Measurements from ENCODE around the gene ORC6. TPM values are rescaled to one million over a fixed set of nuclear protein-coding genes. Genes with fewer than 3 reads are reported as not detected.

Gene ORC6
- polyA plus RNA-seq, 6 donors from 2014 or later = 0.71 to 7.8 (median 1.5) TPM

- DNase-seq = no peak
- peaks cover 8 to 24% (median 16%) of the 10 kb centered on the region in 3 donors for H3K4me1 Mint-ChIP-seq
- H3K4me3 Mint-ChIP-seq = peak overlapping the region in 1 of 8 donors; percentile 17
- H3K27ac Mint-ChIP-seq = no peak overlapping the region
- no peaks in the 10 kb centered on the region for H3K27me3 Mint-ChIP-seq
- ATAC-seq (ENCODE audit: low read depth in 2 of 2) = no peak
- no peaks in the 10 kb centered on the region for H3K9me3 Mint-ChIP-seq
- H3K36me3 Mint-ChIP-seq = no peaks in the 10 kb centered on the region
Observed at GRCh38 chr16:46711106-46712058, 21.9 kb downstream of the ORC6 start.

- Mint-ChIP-seq H3K4me3 (peak overlapping the region in 3 of 8 donors; percentile 4 to 60 (median 29)), H3K27me3 (no peaks in the 10 kb centered on the region), H3K27ac (peak overlapping the region in 1 of 6 donors; percentile 14), H3K36me3 (no peaks in the 10 kb centered on the region), H3K4me1 (peaks cover 8 to 24% (median 16%) of the 10 kb centered on the region in 3 donors), H3K9me3 (no peaks in the 10 kb centered on the region)
- DNase-seq = no peak
- peak; percentile 38 to 70 for ATAC-seq (ENCODE audit: low read depth in 2 of 2)
Observed at GRCh38 chr16:46712911-46713310, 23.5 kb downstream of the ORC6 start.

- H3K4me1 Mint-ChIP-seq = peaks cover 8 to 24% (median 16%) of the 10 kb centered on the region in 3 donors
- H3K4me3 Mint-ChIP-seq = peak overlapping the region in 2 of 8 donors; percentile 29 to 60
- no peaks in the 10 kb centered on the region for H3K36me3 Mint-ChIP-seq
Observed at GRCh38 chr16:46713634-46714033, 24.2 kb downstream of the ORC6 start.

DNA sequence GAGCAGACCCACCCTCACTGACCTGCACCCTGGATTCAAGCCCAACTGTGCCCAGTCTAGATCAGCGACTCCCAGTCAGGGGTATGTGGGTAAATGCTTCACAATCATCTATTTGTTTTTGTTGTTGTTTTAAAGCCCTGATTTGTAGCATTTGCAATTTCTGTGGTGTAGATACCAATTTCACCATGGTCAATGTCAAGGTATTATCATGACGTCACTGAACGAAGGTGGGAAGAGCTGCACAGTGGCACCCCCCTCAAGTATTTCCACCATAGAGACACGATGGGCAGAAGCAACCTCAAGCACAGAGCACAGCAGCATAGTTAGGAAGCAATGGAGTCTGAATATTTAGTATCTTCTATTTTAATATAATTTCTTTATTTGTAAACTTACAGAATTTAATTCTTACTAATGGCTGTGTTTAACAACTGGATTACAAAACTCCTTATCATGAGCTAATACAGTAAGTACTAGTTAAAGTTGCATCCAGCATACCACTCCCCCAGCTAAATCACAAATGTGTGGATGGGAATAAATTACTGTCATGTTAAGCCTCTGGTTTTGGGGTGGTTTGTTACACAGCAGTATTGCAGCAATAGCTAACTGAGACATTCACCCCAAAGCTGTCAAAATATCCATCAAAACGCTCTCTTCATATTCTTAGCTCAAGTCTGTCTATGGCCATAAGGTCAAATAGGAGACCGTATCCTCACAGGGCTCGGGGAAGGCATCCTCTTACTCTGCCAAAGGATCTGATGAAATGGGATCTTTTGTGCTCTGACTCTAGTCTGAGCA, 25.5 kb downstream of the ORC6 start:
- H3K4me1 Mint-ChIP-seq = peaks cover 8 to 24% (median 16%) of the 10 kb centered on the region in 3 donors
- H3K4me3 Mint-ChIP-seq = no peak overlapping the region
- H3K36me3 Mint-ChIP-seq = no peaks in the 10 kb centered on the region
- no peak overlapping the region for H3K27ac Mint-ChIP-seq
- no peaks in the 10 kb centered on the region for H3K9me3 Mint-ChIP-seq
- ATAC-seq (ENCODE audit: low read depth in 2 of 2) (no peak), DNase-seq (no peak)
- no peaks in the 10 kb centered on the region for H3K27me3 Mint-ChIP-seq

More at GRCh38 chr16:46713634-46714033, 24.2 kb downstream of the ORC6 start:
- Mint-ChIP-seq H3K27me3 (no peaks in the 10 kb centered on the region), H3K9me3 (no peaks in the 10 kb centered on the region), H3K27ac (peak overlapping the region in 1 of 6 donors; percentile 5)
- DNase-seq = no peak
- ATAC-seq (ENCODE audit: low read depth in 2 of 2) = no peak

DNA sequence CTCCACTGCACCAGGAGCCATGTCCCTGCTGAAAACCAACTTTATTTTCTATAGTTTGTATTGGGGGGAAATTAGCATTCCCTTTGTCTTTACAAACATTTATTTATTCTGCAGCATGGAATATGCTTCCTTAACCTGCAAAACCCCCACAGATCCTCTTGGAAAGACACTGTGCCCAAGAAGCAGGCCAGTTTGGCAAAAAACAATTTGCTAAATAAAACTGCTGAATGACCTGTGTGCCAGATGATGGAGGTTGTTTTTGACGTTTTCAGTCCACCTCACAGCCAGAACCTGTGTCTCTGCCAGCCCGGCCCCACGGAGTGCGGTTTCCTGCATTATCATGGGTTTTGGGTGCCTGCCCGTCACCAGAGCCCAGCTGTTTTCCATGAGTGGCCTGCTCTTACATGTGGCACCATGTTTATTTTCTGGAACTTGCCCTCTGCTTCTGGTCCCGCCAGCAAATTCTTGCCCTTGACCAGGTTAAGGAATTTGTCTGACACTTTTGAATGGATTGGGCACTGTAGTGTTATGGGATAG, 26.4 kb downstream of the ORC6 start:
- Mint-ChIP-seq H3K36me3 (no peaks in the 10 kb centered on the region), H3K4me3 (no peak overlapping the region), H3K4me1 (peaks cover 8 to 24% (median 16%) of the 10 kb centered on the region in 3 donors), H3K9me3 (no peaks in the 10 kb centered on the region), H3K27ac (no peak overlapping the region), H3K27me3 (no peaks in the 10 kb centered on the region)
- DNase-seq (no peak), ATAC-seq (ENCODE audit: low read depth in 2 of 2) (no peak)

DNA sequence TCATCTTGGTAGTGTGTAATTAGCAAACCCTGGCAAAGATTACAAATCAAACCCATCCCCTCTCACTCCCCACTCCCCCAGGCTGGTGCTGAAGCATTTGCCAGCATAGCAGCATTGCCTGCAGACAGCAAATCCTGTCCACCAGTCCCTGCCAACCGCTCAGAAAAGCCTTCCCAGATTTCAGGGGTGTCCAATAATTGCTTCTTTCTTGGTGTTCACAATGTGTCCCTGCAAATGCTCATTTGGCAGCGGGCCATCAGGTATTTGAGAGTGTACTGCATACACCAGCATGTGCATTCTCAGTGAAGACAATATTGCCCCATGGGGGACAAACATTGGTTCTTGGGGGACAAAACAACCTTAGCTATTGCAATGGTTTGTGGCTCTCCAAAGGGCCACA, 28.2 kb downstream of the ORC6 start:
- no peaks in the 10 kb centered on the region for H3K27me3 Mint-ChIP-seq
- DNase-seq = no peak
- ATAC-seq (ENCODE audit: low read depth in 2 of 2) = no peak
- H3K9me3 Mint-ChIP-seq = no peaks in the 10 kb centered on the region
- peaks cover 4 to 17% (median 11%) of the 10 kb centered on the region in 3 donors for H3K4me1 Mint-ChIP-seq
- H3K27ac Mint-ChIP-seq = no peak overlapping the region
- H3K4me3 Mint-ChIP-seq = no peak overlapping the region
- no peaks in the 10 kb centered on the region for H3K36me3 Mint-ChIP-seq

- Mint-ChIP-seq H3K4me1 (peaks cover 0 to 11% (median 6%) of the 10 kb centered on the region in 3 donors), H3K27ac (no peak overlapping the region), H3K27me3 (no peaks in the 10 kb centered on the region), H3K36me3 (no peaks in the 10 kb centered on the region), H3K4me3 (no peak overlapping the region), H3K9me3 (peaks cover 0 to 2% (median 0%) of the 10 kb centered on the region in 7 donors)
- no peak for DNase-seq
- ATAC-seq (ENCODE audit: low read depth in 2 of 2) = no peak
Observed at GRCh38 chr16:46718214-46718613, 28.8 kb downstream of the ORC6 start.

- H3K4me1 Mint-ChIP-seq = peaks cover 0 to 5% (median 0%) of the 10 kb centered on the region in 3 donors
- H3K27ac Mint-ChIP-seq = no peak overlapping the region
- H3K27me3 Mint-ChIP-seq = no peaks in the 10 kb centered on the region
- H3K9me3 Mint-ChIP-seq = peaks cover 0 to 2% (median 0%) of the 10 kb centered on the region in 7 donors
- no peaks in the 10 kb centered on the region for H3K36me3 Mint-ChIP-seq
- no peak overlapping the region for H3K4me3 Mint-ChIP-seq
- DNase-seq (no peak), ATAC-seq (ENCODE audit: low read depth in 2 of 2) (no peak)
Observed at GRCh38 chr16:46719528-46719927, 30.1 kb downstream of the ORC6 start.

GRCh38 chr16:46720619-46721018, 31.2 kb downstream of the ORC6 start:
- peak overlapping the region in 1 of 6 donors; percentile 40 for H3K27ac Mint-ChIP-seq
- no peak overlapping the region for H3K4me3 Mint-ChIP-seq
- no peak for DNase-seq
- H3K27me3 Mint-ChIP-seq = no peaks in the 10 kb centered on the region
- H3K9me3 Mint-ChIP-seq = peaks cover 0 to 12% (median 4%) of the 10 kb centered on the region in 7 donors
- H3K4me1 Mint-ChIP-seq = peaks cover 0 to 5% (median 0%) of the 10 kb centered on the region in 3 donors
- H3K36me3 Mint-ChIP-seq = peaks cover 0 to under 1% of the 10 kb centered on the region in 2 donors
- no peak for ATAC-seq (ENCODE audit: low read depth in 2 of 2)

GRCh38 chr16:46721885-46722284, 32.4 kb downstream of the ORC6 start:
- H3K9me3 Mint-ChIP-seq = peaks cover 3 to 17% (median 10%) of the 10 kb centered on the region in 7 donors
- no peak for DNase-seq
- H3K27ac Mint-ChIP-seq = peak overlapping the region in 1 of 6 donors; percentile 75
- H3K4me3 Mint-ChIP-seq = no peak overlapping the region
- ATAC-seq (ENCODE audit: low read depth in 2 of 2) = no peak
- H3K36me3 Mint-ChIP-seq = peaks cover 0 to 7% of the 10 kb centered on the region in 2 donors
- H3K4me1 Mint-ChIP-seq = no peaks in the 10 kb centered on the region
- no peaks in the 10 kb centered on the region for H3K27me3 Mint-ChIP-seq

DNA sequence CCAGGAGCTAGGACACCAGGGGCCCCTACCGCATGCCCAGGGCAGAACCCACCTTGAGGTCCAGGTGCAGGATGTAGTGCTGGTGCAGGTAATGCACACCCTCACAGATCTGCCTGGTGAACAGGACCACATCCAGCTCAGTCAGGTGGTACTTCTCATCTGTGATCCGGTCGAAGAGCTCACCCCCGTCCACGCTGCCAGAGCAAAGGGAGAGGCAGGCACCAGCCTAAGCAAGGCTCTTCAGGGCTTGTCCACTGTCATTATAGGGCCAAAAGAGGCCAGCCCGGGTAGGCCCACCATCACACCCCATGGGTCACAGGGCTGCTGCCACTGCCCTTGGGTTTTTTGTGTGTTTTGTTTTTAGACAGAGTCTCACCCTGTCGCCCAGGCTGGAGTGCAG, 37.7 kb downstream of the ORC6 start:
- Mint-ChIP-seq H3K27me3 (no peaks in the 10 kb centered on the region), H3K4me1 (peaks cover 0 to 3% (median 0%) of the 10 kb centered on the region in 3 donors), H3K36me3 (peaks cover 0 to 7% of the 10 kb centered on the region in 2 donors), H3K27ac (no peak overlapping the region), H3K4me3 (no peak overlapping the region), H3K9me3 (peaks cover 3 to 17% (median 10%) of the 10 kb centered on the region in 7 donors)
- DNase-seq = no peak
- ATAC-seq (ENCODE audit: low read depth in 2 of 2) = no peak

DNA sequence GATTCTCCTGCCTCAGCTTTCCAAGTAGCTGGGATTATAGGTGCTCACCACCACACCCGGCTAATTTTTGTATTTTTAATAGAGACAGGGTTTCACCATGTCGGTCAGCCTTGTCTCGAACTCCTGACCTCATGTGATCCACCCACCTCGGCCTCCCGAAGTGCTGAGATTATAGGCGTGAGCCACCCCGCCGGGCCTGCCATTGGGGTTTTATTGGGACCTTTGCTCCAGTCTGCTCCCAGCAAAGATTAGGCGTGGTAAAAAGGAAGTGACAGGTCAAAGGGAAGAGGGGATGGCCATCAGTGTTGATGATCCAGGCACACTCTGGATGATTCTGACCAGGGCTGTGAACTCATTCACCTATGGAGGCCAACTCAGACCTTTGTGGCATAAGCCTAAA, 38.2 kb downstream of the ORC6 start:
- peaks cover 3 to 17% (median 10%) of the 10 kb centered on the region in 7 donors for H3K9me3 Mint-ChIP-seq
- no peaks in the 10 kb centered on the region for H3K27me3 Mint-ChIP-seq
- H3K36me3 Mint-ChIP-seq = peaks cover 0 to 7% of the 10 kb centered on the region in 2 donors
- H3K4me1 Mint-ChIP-seq = peaks cover 0 to 3% (median 0%) of the 10 kb centered on the region in 3 donors
- H3K27ac Mint-ChIP-seq = no peak overlapping the region
- no peak overlapping the region for H3K4me3 Mint-ChIP-seq
- DNase-seq (no peak), ATAC-seq (ENCODE audit: low read depth in 2 of 2) (no peak)

GRCh38 chr16:46728806-46729205, 39.3 kb downstream of the ORC6 start:
- no peak for ATAC-seq (ENCODE audit: low read depth in 2 of 2)

More at GRCh38 chr16:46728806-46729205, 39.3 kb downstream of the ORC6 start:
- Mint-ChIP-seq H3K4me3 (no peak overlapping the region), H3K27ac (no peak overlapping the region), H3K9me3 (peaks cover 3 to 17% (median 8%) of the 10 kb centered on the region in 7 donors), H3K4me1 (peaks cover 0 to 3% (median 0%) of the 10 kb centered on the region in 3 donors), H3K27me3 (no peaks in the 10 kb centered on the region), H3K36me3 (peaks cover 0 to 7% of the 10 kb centered on the region in 2 donors)
- DNase-seq = no peak
